Astrocyte (in vitro differentiated cells and primary cell): Measurements from ENCODE around the gene SLC9A7. TPM values are rescaled to one million over a fixed set of nuclear protein-coding genes. Genes with fewer than 3 reads are reported as not detected.
A peak's percentile ranks its signal among the peaks of the same experiment; 100 is the strongest.

Experiments
- DNase-seq: peaks from one replicate; pipeline ENCODE4 v3.0.0-alpha.2; 2010; ENCODE audit warnings: low read depth
- FAIRE-seq: peaks from 2 replicates; lab custom pipeline; 2011; peaks lifted over from hg19 to GRCh38; lab: Jason Lieb, UNC
- H2AFZ ChIP-seq: 2 replicates; pipeline ENCODE4 v1.6.0; 2012; ENCODE audit warnings: low read depth, low read length, inconsistent platforms
- H3K27ac ChIP-seq: 2 replicates; pipeline ENCODE4 v1.5.1; 2011; ENCODE audit warnings: low read depth, low read length, inconsistent platforms
- H3K27me3 ChIP-seq: 2 replicates; pipeline ENCODE4 v1.6.0; 2011; ENCODE audit warnings: low read length, inconsistent platforms; ENCODE audit not compliant: insufficient read depth
- H3K36me3 ChIP-seq: 2 replicates; pipeline ENCODE4 v1.5.1; 2011; ENCODE audit warnings: low read length, inconsistent platforms; ENCODE audit not compliant: insufficient read depth
- H3K4me1 ChIP-seq: 2 replicates; pipeline ENCODE4 v1.5.1; 2011; ENCODE audit warnings: low read length, inconsistent platforms; ENCODE audit not compliant: insufficient read depth
- H3K4me2 ChIP-seq: 2 replicates; pipeline ENCODE4 v1.6.0; 2012; ENCODE audit warnings: low read length, inconsistent platforms
- H3K4me3 ChIP-seq: 2 replicates; pipeline ENCODE4 v1.5.1; 2011; ENCODE audit warnings: low read depth, mild to moderate bottlenecking, low read length, inconsistent platforms; ENCODE audit not compliant: insufficient read depth
- H3K79me2 ChIP-seq: 2 replicates; pipeline ENCODE4 v1.6.0; 2012; ENCODE audit warnings: mild to moderate bottlenecking, low read length, inconsistent platforms; ENCODE audit not compliant: insufficient read depth
- H3K9ac ChIP-seq: 2 replicates; pipeline ENCODE4 v1.6.0; 2012; ENCODE audit warnings: mild to moderate bottlenecking, low read length, inconsistent platforms
- H3K9me3 ChIP-seq: 2 replicates; pipeline ENCODE4 v1.5.1; 2012; ENCODE audit warnings: low read depth, mild to moderate bottlenecking, low read length, inconsistent platforms; ENCODE audit not compliant: insufficient read depth
- H4K20me1 ChIP-seq: 2 replicates; pipeline ENCODE4 v1.6.0; 2012; ENCODE audit warnings: low read length, inconsistent platforms; ENCODE audit not compliant: insufficient read depth
- H3K27ac Mint-ChIP-seq: one replicate; pipeline ENCODE4 v1.8.0; 2021; ENCODE audit warnings: mild to moderate bottlenecking, mixed read lengths; ENCODE audit not compliant: unreplicated experiment
- H3K27me3 Mint-ChIP-seq: one replicate; pipeline ENCODE4 v1.8.0; 2021; ENCODE audit warnings: low read depth, mixed read lengths; ENCODE audit not compliant: unreplicated experiment
- H3K36me3 Mint-ChIP-seq: one replicate; pipeline ENCODE4 v1.8.0; 2021; ENCODE audit warnings: low read depth, mixed read lengths; ENCODE audit not compliant: unreplicated experiment
- H3K4me1 Mint-ChIP-seq: one replicate; pipeline ENCODE4 v1.8.0; 2021; ENCODE audit warnings: low read depth, mixed read lengths; ENCODE audit not compliant: unreplicated experiment
- H3K4me3 Mint-ChIP-seq: one replicate; pipeline ENCODE4 v1.8.0; 2021; ENCODE audit warnings: mild to moderate bottlenecking, moderate library complexity, mixed read lengths; ENCODE audit not compliant: unreplicated experiment
- H3K9me3 Mint-ChIP-seq: one replicate; pipeline ENCODE4 v1.8.0; 2021; ENCODE audit warnings: mild to moderate bottlenecking, mixed read lengths; ENCODE audit not compliant: unreplicated experiment
- CTCF ChIP-seq: IDR thresholded peaks from 2 replicates; pipeline ENCODE4 v1.5.1; 2011; ENCODE audit warnings: low read depth, mild to moderate bottlenecking, inconsistent platforms, low read length, moderate library complexity; ENCODE audit not compliant: insufficient read depth
- EZH2 ChIP-seq: IDR thresholded peaks from 2 replicates; pipeline ENCODE4 v1.6.1; 2012; ENCODE audit warnings: mild to moderate bottlenecking, low read length, inconsistent platforms; ENCODE audit not compliant: insufficient read depth
- total RNA-seq: library from RNA; stranded (reverse); gene quantifications from 2 replicates; pipeline ENCODE4 v1.2.1, GENCODE V29; 2021

Gene SLC9A7
- total RNA-seq, 1 donor from 2014 or later, result 21.0 TPM

GRCh38 chrX:46707274-46707965 lies 51.5 kb downstream of the SLC9A7 start:
- Histone ChIP-seq H3K4me2 (no peak overlapping the region), H3K4me3 (no peak overlapping the region), H3K9me3 (no peaks in the 10 kb centered on the region), H3K4me1 (peaks cover 15% of the 10 kb centered on the region), H3K27ac (no peak overlapping the region), H2AFZ (no peak overlapping the region), H3K9ac (no peak overlapping the region), H3K79me2 (peaks cover 14% of the 10 kb centered on the region), H3K27me3 (no peaks in the 10 kb centered on the region), H3K36me3 (no peaks in the 10 kb centered on the region), H4K20me1 (peaks cover 10% of the 10 kb centered on the region)
- H3K9me3 Mint-ChIP-seq, result no peaks in the 10 kb centered on the region
- DNase-seq (no peak), FAIRE-seq (no peak)
- no peaks in the 10 kb centered on the region for H3K36me3 Mint-ChIP-seq
- no peak overlapping the region for H3K4me3 Mint-ChIP-seq
- TF ChIP-seq CTCF (no peak), EZH2 (no peak)
- peaks cover 31% of the 10 kb centered on the region for H3K4me1 Mint-ChIP-seq
- no peak overlapping the region for H3K27ac Mint-ChIP-seq
- H3K27me3 Mint-ChIP-seq, result no peaks in the 10 kb centered on the region

GRCh38 chrX:46704767-46705386 lies 54.0 kb downstream of the SLC9A7 start:
- no peak overlapping the region for H2AFZ ChIP-seq
- Mint-ChIP-seq H3K9me3 (no peaks in the 10 kb centered on the region), H3K27ac (peak overlapping the region; percentile 96), H3K4me1 (peaks cover 14% of the 10 kb centered on the region), H3K36me3 (no peaks in the 10 kb centered on the region), H3K4me3 (no peak overlapping the region), H3K27me3 (no peaks in the 10 kb centered on the region)
- TF ChIP-seq CTCF (no peak), EZH2 (no peak)
- peaks cover 6% of the 10 kb centered on the region for H3K79me2 ChIP-seq
- DNase-seq, result peak; percentile 69
- H3K9me3 ChIP-seq, result no peaks in the 10 kb centered on the region
- H3K4me3 ChIP-seq, result no peak overlapping the region
- peak; percentile 94 for FAIRE-seq
- peak overlapping the region; percentile 64 for H3K27ac ChIP-seq
- H3K36me3 ChIP-seq, result no peaks in the 10 kb centered on the region
- peak overlapping the region; percentile 65 for H3K4me2 ChIP-seq
- peaks cover 3% of the 10 kb centered on the region for H4K20me1 ChIP-seq
- peak overlapping the region; percentile 51 for H3K9ac ChIP-seq
- peaks cover 11% of the 10 kb centered on the region for H3K4me1 ChIP-seq
- H3K27me3 ChIP-seq, result no peaks in the 10 kb centered on the region

DNA sequence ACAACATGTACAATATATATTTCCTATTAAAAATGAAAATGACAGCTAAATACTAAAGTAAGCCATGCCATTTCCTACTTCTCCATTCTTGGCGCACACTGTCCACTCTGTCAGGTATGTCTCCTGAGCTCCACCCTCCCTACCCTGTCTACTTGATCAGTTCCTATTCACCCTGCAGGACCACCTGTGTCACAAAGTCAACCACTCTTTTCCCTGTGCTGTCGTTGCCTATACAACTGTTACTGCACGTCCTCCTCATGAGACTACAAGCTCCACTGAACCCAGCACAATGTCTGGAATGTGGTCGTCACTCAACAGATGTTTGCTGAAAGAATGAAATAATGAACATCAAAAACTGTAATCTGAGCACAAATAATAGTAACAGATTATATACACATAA lies 54.9 kb downstream of the SLC9A7 start:
- FAIRE-seq (no peak), DNase-seq (no peak)
- Histone ChIP-seq H3K27me3 (no peaks in the 10 kb centered on the region), H3K9ac (no peak overlapping the region), H3K36me3 (no peaks in the 10 kb centered on the region), H4K20me1 (peaks cover 3% of the 10 kb centered on the region), H3K27ac (no peak overlapping the region), H3K4me3 (no peak overlapping the region), H3K79me2 (peaks cover 6% of the 10 kb centered on the region), H3K4me2 (peak overlapping the region; percentile 65), H2AFZ (no peak overlapping the region), H3K4me1 (peaks cover 11% of the 10 kb centered on the region), H3K9me3 (no peaks in the 10 kb centered on the region)
- Mint-ChIP-seq H3K9me3 (no peaks in the 10 kb centered on the region), H3K4me3 (no peak overlapping the region), H3K4me1 (peaks cover 14% of the 10 kb centered on the region), H3K27me3 (no peaks in the 10 kb centered on the region), H3K27ac (peak overlapping the region; percentile 73), H3K36me3 (no peaks in the 10 kb centered on the region)
- TF ChIP-seq EZH2, result no peak
- no peak for TF ChIP-seq CTCF
